Mesodermal cell (in vitro differentiated cells): ENCODE measurements around the gene RGS3.

Experiments
- H3K27ac ChIP-seq: 2 replicates; pipeline ENCODE4 v1.7.0; 2013; ENCODE audit warnings: mild to moderate bottlenecking, low read depth, low read length, moderate library complexity; ENCODE audit not compliant: severe bottlenecking
- H3K36me3 ChIP-seq: 2 replicates; pipeline ENCODE4 v1.7.1; 2013; ENCODE audit warnings: mild to moderate bottlenecking, low read length, moderate library complexity; ENCODE audit not compliant: control insufficient read depth, insufficient read depth
- H3K4me1 ChIP-seq: one replicate; pipeline ENCODE4 v1.7.1; 2013; ENCODE audit warnings: mild to moderate bottlenecking, low read length; ENCODE audit not compliant: insufficient read depth, control insufficient read depth, poor library complexity, severe bottlenecking
- H3K4me3 ChIP-seq: 2 replicates; pipeline ENCODE4 v1.7.0; 2013; ENCODE audit warnings: low read length, control low read depth, mild to moderate bottlenecking; ENCODE audit not compliant: insufficient read depth, poor library complexity, severe bottlenecking; ENCODE audit errors: extremely low read depth
- H3K9me3 ChIP-seq: 2 replicates; pipeline ENCODE4 v1.7.1; 2013; ENCODE audit warnings: mild to moderate bottlenecking, low read length, moderate library complexity; ENCODE audit not compliant: control insufficient read depth
- WGBS, 2 experiments: methylation state at CpG; one replicate each; pipeline ENCODE4 v1.1.5; 2013; ENCODE audit warnings: missing lambda C conversion rate in 2 of 2; ENCODE audit not compliant: insufficient coverage in 2 of 2; 5-methylcytosine and 5-hydroxymethylcytosine counted together

The RGS3 gene

GRCh38 chr9:113566016-113566711 is 102.6 kb downstream of the RGS3 start:
- Histone ChIP-seq H3K4me3 (peak overlapping the region; percentile 44), H3K9me3 (no peaks in the 10 kb centered on the region), H3K36me3 (peaks cover 4% of the 10 kb centered on the region), H3K4me1 (peaks cover 39% of the 10 kb centered on the region), H3K27ac (peak overlapping the region; percentile 72)
- WGBS, 2 experiments = 84 to 85% methylated on average over 8 of the region's 8 CpGs

GRCh38 chr9:113566712-113567071 is 103.2 kb downstream of the RGS3 start:
- 70 to 75% methylated on average over 2 of the region's 3 CpGs for WGBS, 2 experiments

GRCh38 chr9:113567361-113568080 is 104.0 kb downstream of the RGS3 start:
- no peaks in the 10 kb centered on the region for H3K9me3 ChIP-seq
- H3K27ac ChIP-seq = no peak overlapping the region
- 94 to 96% methylated on average over 6 to 7 of the region's 8 CpGs for WGBS, 2 experiments
- peaks cover 39% of the 10 kb centered on the region for H3K4me1 ChIP-seq
- peaks cover 4% of the 10 kb centered on the region for H3K36me3 ChIP-seq
- no peak overlapping the region for H3K4me3 ChIP-seq

More at GRCh38 chr9:113566712-113567071, 103.2 kb downstream of the RGS3 start:
- Histone ChIP-seq H3K36me3 (peaks cover 4% of the 10 kb centered on the region), H3K4me3 (peak overlapping the region; percentile 44), H3K27ac (no peak overlapping the region), H3K9me3 (no peaks in the 10 kb centered on the region), H3K4me1 (peaks cover 39% of the 10 kb centered on the region)

- H3K36me3 ChIP-seq = peaks cover 4% of the 10 kb centered on the region
- H3K4me1 ChIP-seq = peaks cover 41% of the 10 kb centered on the region
- no peak overlapping the region for H3K4me3 ChIP-seq
- 93% methylated on average over 5 of the region's 5 CpGs for WGBS, 2 experiments
- H3K27ac ChIP-seq = no peak overlapping the region
- no peaks in the 10 kb centered on the region for H3K9me3 ChIP-seq
Observed at GRCh38 chr9:113568081-113568435, 104.5 kb downstream of the RGS3 start.

GRCh38 chr9:113568571-113569321 is 105.2 kb downstream of the RGS3 start:
- Histone ChIP-seq H3K4me3 (no peak overlapping the region), H3K36me3 (peaks cover 4% of the 10 kb centered on the region), H3K4me1 (peaks cover 43% of the 10 kb centered on the region), H3K27ac (no peak overlapping the region), H3K9me3 (no peaks in the 10 kb centered on the region)
- WGBS, 2 experiments = 94 to 95% methylated on average over 4 to 6 of the region's 11 CpGs

- Histone ChIP-seq H3K4me1 (peaks cover 47% of the 10 kb centered on the region), H3K36me3 (peaks cover 4% of the 10 kb centered on the region), H3K27ac (no peak overlapping the region), H3K4me3 (no peak overlapping the region), H3K9me3 (no peaks in the 10 kb centered on the region)
- 100% methylated on average over 1 of the region's 2 CpGs; no CpG with 5 or more reads in 1 of the 2 experiments for WGBS, 2 experiments
Observed at GRCh38 chr9:113569472-113570060, 106.0 kb downstream of the RGS3 start.

- peaks cover 4% of the 10 kb centered on the region for H3K36me3 ChIP-seq
- no peak overlapping the region for H3K27ac ChIP-seq
- WGBS, 2 experiments = 95% methylated on average over 8 to 9 of the region's 9 CpGs
- no peaks in the 10 kb centered on the region for H3K9me3 ChIP-seq
- H3K4me1 ChIP-seq = peaks cover 46% of the 10 kb centered on the region
- no peak overlapping the region for H3K4me3 ChIP-seq
Observed at GRCh38 chr9:113570106-113570505, 106.6 kb downstream of the RGS3 start.

- H3K4me3 ChIP-seq = no peak overlapping the region
- no peaks in the 10 kb centered on the region for H3K9me3 ChIP-seq
- 80 to 92% methylated on average over 2 to 7 of the region's 12 CpGs for WGBS, 2 experiments
- H3K4me1 ChIP-seq = peaks cover 42% of the 10 kb centered on the region
- peaks cover 4% of the 10 kb centered on the region for H3K36me3 ChIP-seq
- H3K27ac ChIP-seq = no peak overlapping the region
Observed at GRCh38 chr9:113570749-113571711, 107.5 kb downstream of the RGS3 start.

GRCh38 chr9:113572076-113572861 is 108.7 kb downstream of the RGS3 start:
- H3K27ac ChIP-seq = no peak overlapping the region
- H3K36me3 ChIP-seq = peaks cover 4% of the 10 kb centered on the region
- H3K4me1 ChIP-seq = peaks cover 39% of the 10 kb centered on the region
- 85 to 94% methylated on average over 6 to 7 of the region's 8 CpGs for WGBS, 2 experiments
- no peaks in the 10 kb centered on the region for H3K9me3 ChIP-seq
- no peak overlapping the region for H3K4me3 ChIP-seq
